ENCODE measurements around the gene TNFRSF1A.
"Not testable (repeated sequence)": the region's sequence is repeated elsewhere in the genome, so short reads cannot be mapped to it uniquely, and the experiment has no call there.

The TNFRSF1A gene

GRCh38 chr12:6355491-6356373 is 13.9 kb upstream of the TNFRSF1A start:
- DNase-seq, result no peak

DNA sequence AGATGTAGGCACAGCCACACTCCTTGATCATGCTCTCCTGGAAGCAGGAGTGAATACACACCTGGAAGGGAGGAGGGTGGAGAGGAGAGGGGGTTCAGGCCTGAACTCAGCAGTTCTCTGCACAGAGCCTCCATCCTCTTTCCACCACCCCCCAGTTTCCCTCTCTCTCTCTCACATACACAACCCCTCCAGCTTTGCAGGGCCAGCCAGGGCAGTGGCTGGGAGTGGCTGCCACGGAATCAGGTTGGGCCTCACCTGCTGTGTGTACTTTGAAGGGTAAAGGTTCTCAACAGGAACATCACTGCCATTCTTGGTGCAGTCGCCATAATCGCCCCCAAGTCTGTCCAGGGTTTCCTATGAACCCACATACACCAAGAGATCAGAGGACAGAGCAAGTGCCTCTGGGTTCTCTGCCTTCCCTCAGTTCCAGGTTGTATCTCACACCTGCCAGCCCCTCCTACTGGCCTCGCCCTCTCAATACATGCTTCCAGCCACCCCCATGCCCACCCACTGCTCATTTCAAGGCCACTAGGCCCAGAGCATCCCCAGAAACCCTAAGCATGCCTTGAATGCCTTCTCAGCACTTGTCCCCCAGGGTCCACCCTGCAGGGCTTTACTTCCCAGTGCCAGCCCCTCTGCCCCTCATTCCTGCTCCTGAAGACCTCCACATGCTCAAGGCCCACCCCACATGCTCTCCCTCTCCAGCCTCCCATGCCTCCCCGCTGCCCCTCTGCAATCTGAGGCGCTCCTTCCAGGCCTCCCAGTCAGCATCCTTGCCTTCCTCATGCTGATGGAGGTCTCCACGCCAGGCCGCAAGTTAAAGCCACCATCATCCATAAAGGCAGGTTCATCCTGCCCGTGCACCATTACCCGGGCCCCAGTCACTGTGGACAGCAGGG is 12.9 kb upstream of the TNFRSF1A start:
- DNase-seq, result no peak

DNA sequence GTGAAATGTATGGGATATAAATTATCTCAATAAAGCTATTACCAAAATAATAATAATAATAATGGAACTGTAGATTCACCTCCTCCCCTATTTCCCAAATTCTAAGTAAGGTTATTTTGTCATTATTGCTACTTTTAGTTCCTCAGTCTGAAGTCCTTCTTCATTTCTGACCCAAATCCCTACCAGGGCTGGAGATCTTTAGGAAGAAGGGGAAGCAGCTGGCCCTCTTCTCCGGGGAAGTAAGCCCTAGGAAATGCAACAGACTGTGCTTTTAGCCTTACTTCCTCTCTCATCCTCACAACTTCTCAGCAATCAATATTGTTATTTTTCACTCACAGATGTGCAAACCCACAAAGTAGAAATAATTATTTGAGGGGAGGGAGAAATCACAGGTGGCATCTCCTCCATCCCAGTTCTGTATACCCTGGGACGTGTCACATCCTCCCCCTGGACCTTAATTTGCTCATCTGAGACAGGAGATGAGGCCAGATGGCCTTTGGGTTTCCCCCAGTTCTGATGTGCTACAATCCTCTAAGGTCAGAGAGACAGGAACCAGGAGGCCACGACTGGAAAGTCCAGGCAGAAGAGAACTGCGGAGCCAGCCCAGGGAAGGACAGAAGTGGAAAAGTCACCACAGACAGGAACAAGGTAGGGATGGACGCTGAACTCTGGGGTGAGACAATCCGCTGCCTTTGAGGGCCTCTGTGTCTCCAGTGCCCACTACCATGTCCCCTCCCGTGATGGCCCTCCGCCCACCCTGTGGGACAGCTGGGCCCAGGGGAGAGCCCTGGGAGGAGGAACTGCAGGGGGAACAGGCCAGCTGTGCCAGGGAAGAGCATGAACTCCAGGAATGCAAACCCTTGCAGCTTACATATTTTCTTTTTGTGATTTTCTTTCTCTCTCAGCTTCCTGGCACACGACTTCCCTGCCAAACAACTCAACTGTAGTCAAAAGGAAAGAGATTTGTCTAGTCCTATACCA is 10.6 kb upstream of the TNFRSF1A start:
- no peak for DNase-seq

DNA sequence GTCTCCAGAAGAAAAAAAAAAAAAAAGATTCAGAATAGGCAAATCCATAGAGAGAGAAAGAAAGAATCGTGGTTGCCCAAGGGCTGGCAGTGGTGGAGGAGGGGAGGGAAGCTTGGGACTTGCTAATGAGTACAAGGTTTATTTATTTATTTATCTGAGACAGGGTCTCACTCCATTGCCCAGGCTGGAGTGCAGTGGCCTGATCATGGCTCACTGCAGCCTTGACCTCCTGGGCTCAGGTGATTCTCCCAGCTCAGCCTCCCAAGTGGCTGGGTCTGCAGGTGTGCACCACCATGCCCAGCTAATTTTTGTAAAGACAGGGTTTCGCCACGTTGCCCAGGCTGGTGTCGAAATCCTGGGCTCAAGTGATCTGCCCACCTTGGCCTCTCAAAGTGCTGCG is 9.7 kb upstream of the TNFRSF1A start:
- no peak for DNase-seq

GRCh38 chr12:6347367-6348338 is 5.8 kb upstream of the TNFRSF1A start:
- no peak for DNase-seq

GRCh38 chr12:6346942-6347341 is 5.1 kb upstream of the TNFRSF1A start:
- no peak for DNase-seq

DNA sequence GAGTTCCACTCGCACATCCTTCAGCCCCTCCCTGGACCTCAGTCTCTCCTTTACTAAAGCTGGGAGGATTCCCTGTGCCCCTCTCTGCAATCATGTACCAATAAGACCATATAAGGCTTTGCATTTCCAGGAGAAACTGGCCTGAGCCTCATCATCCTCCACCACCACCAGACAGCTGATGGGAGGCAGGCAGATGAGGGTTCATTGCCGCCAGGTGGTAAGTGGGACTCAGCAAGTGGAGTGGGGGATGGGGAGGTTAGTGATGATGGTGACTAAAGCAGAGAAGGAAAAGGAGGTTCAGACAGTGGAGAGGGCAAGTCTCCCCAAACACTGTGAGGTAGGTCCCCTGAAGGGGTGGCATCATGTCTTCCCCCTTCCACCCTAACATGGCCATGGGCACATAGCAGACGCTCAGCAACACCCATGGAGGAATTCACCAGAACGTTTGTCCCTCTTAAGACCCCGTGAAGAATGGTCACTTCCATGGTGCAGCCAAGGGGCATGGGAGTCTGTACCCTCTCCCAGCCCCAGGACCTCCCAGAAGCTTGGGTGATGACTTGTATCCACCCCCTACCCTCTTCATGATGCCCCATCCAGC is 4.5 kb upstream of the TNFRSF1A start:
- no peak for DNase-seq

DNA sequence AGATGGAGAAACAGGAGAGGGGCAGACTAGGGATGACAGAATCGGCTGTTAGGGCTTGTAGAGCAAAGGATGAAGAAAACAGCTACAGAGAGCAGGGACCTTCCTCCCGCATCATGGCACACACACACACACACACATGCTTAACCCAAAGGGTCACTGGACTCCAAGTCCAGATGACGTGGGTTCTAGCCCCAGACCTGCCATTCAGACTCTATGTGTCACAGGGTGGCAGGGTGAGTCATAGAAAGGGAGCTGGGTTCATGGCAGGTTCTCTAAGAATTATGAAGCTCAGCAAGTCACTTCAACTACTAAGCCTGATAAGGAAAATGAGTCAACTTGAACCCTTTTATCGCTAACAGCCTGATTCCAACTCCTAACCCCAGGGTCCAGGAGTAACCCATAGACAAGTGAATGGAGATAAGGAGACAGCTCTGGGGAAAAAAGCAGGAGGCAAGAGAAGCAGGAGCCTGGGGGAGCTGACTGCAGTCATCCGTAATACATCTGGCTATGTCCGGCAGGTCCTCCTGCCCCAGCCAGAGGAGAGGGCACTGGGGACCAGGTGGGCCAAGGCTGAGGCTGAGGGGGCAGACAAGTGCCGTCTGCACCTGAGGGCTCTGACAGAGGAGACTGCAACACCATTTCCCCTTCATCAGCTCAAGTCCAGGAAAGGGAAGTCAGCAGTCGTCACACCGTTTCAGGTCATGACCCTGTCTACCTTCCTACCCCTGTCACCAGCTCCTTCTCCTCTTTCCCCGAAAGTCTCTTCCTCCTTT is 3.6 kb upstream of the TNFRSF1A start:
- DNase-seq, result no peak

DNA sequence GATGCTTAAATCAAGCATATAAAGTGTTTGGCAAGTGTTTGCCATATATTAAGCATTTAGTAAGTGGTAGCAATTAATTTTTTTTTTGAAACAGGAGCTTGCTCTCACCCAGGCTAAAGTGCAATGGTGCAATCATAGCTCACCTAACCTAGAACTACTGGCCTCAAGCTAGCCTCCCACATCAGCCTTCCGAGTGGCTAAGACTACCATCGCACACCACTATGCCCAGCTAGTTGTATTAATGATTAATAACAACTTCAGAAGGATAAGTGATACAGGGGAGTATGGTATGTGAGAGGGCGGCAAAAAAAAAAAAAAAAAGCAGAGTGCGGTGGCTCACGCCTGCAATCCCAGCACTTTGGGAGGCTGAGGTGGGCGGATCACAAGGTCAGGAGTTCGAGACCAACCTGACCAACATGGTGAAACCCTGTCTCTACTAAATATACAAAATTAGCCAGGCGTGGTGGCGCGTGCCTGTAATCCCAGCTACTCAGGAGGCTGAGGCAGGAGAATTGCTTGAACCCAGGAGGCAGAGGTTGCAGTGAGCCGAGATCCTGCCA is 2.3 kb upstream of the TNFRSF1A start:
- DNase-seq, result not testable (repeated sequence)

DNA sequence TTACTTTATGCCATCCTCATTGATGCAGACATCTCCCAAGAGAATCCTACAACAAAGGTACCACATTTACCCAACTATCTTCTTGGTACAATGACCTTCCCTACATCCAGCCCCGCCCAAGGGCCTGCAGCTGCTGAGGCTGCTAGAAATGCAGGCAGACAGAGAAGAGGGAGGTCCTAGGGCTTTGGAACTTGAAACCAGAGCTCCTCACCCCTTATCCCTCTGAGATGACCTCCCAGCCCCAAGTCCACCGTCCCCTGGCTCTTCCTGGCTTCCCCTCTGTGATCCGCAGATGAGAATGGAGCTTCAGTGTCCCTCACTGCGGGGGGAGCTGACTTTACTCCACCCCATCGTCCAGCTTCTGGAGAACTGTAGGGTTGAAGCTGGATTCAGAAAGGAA is 1.6 kb upstream of the TNFRSF1A start:
- DNase-seq, result no peak

DNA sequence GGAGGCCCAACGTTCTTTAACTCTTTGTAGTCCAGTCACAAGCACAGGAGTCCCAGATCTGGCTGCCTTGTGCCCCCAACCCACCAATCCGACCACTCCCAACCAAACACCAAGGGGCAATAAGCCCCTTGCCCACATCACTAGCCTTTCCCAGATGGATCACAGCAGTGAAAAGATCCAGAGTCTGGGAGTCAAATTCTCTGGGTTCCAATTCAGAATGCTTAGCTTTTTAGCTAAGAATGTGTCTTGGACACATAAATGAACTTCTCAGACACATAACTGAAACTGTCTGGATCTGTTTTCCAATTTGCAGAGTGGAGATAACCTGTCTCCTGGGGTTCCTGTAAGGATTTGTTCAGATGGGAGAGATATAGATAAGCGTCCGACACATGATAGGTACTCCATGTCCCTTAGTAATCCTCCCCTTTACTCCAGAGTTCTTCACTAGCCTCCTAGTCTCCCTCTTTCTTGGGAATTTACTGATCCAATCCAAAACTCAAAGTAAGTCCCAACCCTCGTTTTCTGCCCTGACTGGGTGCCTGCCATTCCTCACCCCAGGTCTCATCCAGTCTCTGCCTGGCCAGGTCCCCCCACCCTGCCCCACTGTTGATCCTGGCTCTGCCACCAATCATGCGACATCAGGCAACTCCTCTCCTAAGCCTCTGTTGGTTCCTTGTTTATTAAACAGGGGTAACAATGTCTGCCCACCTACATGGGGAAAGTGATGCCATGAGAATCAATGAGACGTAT is 439 bp upstream of the TNFRSF1A start:
- no peak for DNase-seq

- no peak for DNase-seq
These were observed 995 bp downstream of the TNFRSF1A start for GRCh38 chr12:6340745-6341416.

- no peak for DNase-seq
These were observed 1.7 kb downstream of the TNFRSF1A start for GRCh38 chr12:6340032-6340638.

- DNase-seq, result no peak
These were observed 2.9 kb downstream of the TNFRSF1A start for GRCh38 chr12:6338955-6339354.

GRCh38 chr12:6338536-6338935 is 3.3 kb downstream of the TNFRSF1A start:
- not testable (repeated sequence) for DNase-seq

DNA sequence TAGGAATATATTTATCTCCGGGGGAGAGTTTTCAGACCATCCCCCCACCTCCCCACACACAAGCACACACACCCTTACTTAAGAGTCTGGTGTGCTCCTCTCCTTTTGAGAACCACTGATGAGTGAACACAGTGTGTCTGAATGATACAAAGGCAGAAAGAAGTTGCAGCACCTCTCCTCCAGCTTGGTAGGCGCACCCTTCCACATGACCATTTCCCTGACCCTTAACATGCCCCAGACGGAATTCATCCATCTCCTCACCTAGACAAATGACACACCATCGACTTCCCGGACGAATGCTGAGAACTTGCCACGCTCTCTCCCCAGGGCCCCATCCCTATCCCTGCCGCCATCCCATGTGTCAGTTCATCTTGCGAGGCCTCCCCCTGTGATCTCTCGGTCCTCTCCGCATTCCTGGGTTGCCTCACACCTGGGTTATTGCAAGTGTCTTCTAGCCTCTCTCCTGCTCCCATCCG is 3.9 kb downstream of the TNFRSF1A start:
- no peak for DNase-seq

Measured in activated CD4-positive, alpha-beta T cell treated with anti-CD3 and anti-CD28 coated beads for 1 hour (primary cell).